CD14-positive monocyte (primary cell): ENCODE data around the gene CEP131. TPM values are rescaled to one million over a fixed set of nuclear protein-coding genes. Genes with fewer than 3 reads are reported as not detected.

Experiments
- DNase-seq, 3 donors: peaks; one replicate each; pipeline ENCODE4 v3.0.0-alpha.2; 2011 to 2022
- H2AFZ ChIP-seq: 2 replicates; pipeline ENCODE4 v1.6.0; 2012; ENCODE audit warnings: mild to moderate bottlenecking, low read depth, low read length, inconsistent platforms; ENCODE audit not compliant: insufficient read depth, poor library complexity, severe bottlenecking
- H3K27ac ChIP-seq, 2 donors: 1 replicate in 1 of 2; 2 replicates in 1 of 2; pipeline ENCODE4 v1.5.1; 2012 to 2013; ENCODE audit warnings: low read length in 2 of 2, control low read depth in 1 of 2, inconsistent platforms in 1 of 2, low read depth in 1 of 2, mild to moderate bottlenecking in 1 of 2
- H3K27me3 ChIP-seq, 2 donors: one replicate each; pipeline versions ENCODE4 v1.6.0 to v1.6.1; 2011 to 2013; ENCODE audit warnings: low read length in 2 of 2; ENCODE audit not compliant: control insufficient read depth in 2 of 2, insufficient read depth in 2 of 2
- H3K36me3 ChIP-seq, 2 donors: replicated peaks in 1 of 2; 1 replicate in 1 of 2; 2 replicates in 1 of 2; pipeline versions ENCODE4 v1.5.1 to v1.6.1; 2012 to 2013; ENCODE audit warnings: low read length in 2 of 2, control low read depth in 1 of 2, inconsistent platforms in 1 of 2, mild to moderate bottlenecking in 1 of 2; ENCODE audit not compliant: insufficient read depth in 2 of 2, control insufficient read depth in 1 of 2
- H3K4me1 ChIP-seq, 2 donors: 1 replicate in 1 of 2; 2 replicates in 1 of 2; pipeline versions ENCODE4 v1.5.1 to v1.6.1; 2012 to 2013; ENCODE audit warnings: low read length in 2 of 2, control low read depth in 1 of 2, inconsistent platforms in 1 of 2, mild to moderate bottlenecking in 1 of 2, moderate library complexity in 1 of 2; ENCODE audit not compliant: insufficient read depth in 2 of 2, control insufficient read depth in 1 of 2
- H3K4me2 ChIP-seq: replicated peaks from 2 replicates; pipeline ENCODE3; 2012; ENCODE audit warnings: low read length, moderate library complexity, mild to moderate bottlenecking; ENCODE audit not compliant: poor library complexity, severe bottlenecking; ENCODE audit errors: extremely low read depth
- H3K4me3 ChIP-seq, 3 experiments: fragments of 200-600 bp in 1 of 3; sonication (generic) in 1 of 3; replicated peaks in 1 of 3; 1 replicate in 2 of 3; 2 replicates in 1 of 3; pipeline ENCODE4 v1.5.1; 2011 to 2013; ENCODE audit warnings: low read length in 3 of 3, mild to moderate bottlenecking in 3 of 3, control low read depth in 2 of 3, low read depth in 2 of 3, inconsistent platforms in 1 of 3, moderate library complexity in 1 of 3
- H3K79me2 ChIP-seq: 2 replicates; pipeline ENCODE4 v1.6.0; 2012; ENCODE audit warnings: mild to moderate bottlenecking, control low read depth, inconsistent platforms, low read length, moderate library complexity; ENCODE audit not compliant: insufficient read depth
- H3K9ac ChIP-seq: 2 replicates; pipeline ENCODE4 v1.6.0; 2017; ENCODE audit warnings: low read length, mild to moderate bottlenecking; ENCODE audit not compliant: insufficient read depth, poor library complexity, severe bottlenecking
- H3K9me3 ChIP-seq, 2 donors: replicated peaks in 1 of 2; 1 replicate in 1 of 2; 2 replicates in 1 of 2; pipeline versions ENCODE4 v1.5.1 to v1.6.1; 2012 to 2013; ENCODE audit warnings: low read length in 2 of 2, control low read depth in 1 of 2; ENCODE audit not compliant: control insufficient read depth in 1 of 2, insufficient read depth in 1 of 2
- H4K20me1 ChIP-seq: 2 replicates; pipeline ENCODE4 v1.6.0; 2012; ENCODE audit warnings: mild to moderate bottlenecking, low read length, control low read depth, moderate library complexity; ENCODE audit not compliant: insufficient read depth
- H3K27ac Mint-ChIP-seq, 7 donors: one replicate each; pipeline ENCODE4 v1.8.0; 2020; ENCODE audit warnings: mild to moderate bottlenecking in 7 of 7, mixed read lengths in 7 of 7, moderate library complexity in 6 of 7, inconsistent platforms in 2 of 7
- H3K27me3 Mint-ChIP-seq, 3 donors: one replicate each; pipeline ENCODE4 v1.8.0; 2021 to 2022; ENCODE audit warnings: low read depth in 3 of 3, mild to moderate bottlenecking in 3 of 3, mixed read lengths in 3 of 3, moderate library complexity in 3 of 3, inconsistent platforms in 1 of 3
- H3K36me3 Mint-ChIP-seq, 2 donors: one replicate each; pipeline ENCODE4 v1.8.0; 2020; ENCODE audit warnings: mixed read lengths in 2 of 2, inconsistent platforms in 1 of 2, mild to moderate bottlenecking in 1 of 2
- H3K4me1 Mint-ChIP-seq: one replicate; pipeline ENCODE4 v1.8.0; 2020; ENCODE audit warnings: mild to moderate bottlenecking, mixed read lengths
- H3K4me3 Mint-ChIP-seq, 2 donors: one replicate each; pipeline ENCODE4 v1.8.0; 2020; ENCODE audit warnings: mild to moderate bottlenecking in 2 of 2, mixed read lengths in 2 of 2, moderate library complexity in 1 of 2
- H3K9me3 Mint-ChIP-seq, 7 donors: one replicate each; pipeline ENCODE4 v1.8.0; 2020 to 2022; ENCODE audit warnings: mixed read lengths in 7 of 7, mild to moderate bottlenecking in 6 of 7, moderate library complexity in 6 of 7, inconsistent platforms in 2 of 7
- WGBS: methylation state at CpG from one replicate; pipeline ENCODE4 v1.1.5; 2013; ENCODE audit warnings: missing lambda C conversion rate; ENCODE audit not compliant: insufficient coverage; 5-methylcytosine and 5-hydroxymethylcytosine counted together
- intact Hi-C, 2 donors: fragments of 100-400 bp; cut with micrococcal nuclease; formaldehyde crosslinking; loops; one replicate each; pipeline versions ENCODE4 v1.15.0 to v1.15.1; 2023
- polyA plus RNA-seq, 3 donors: library from polyadenylated mRNA; depleted of rRNA in 1 of 3; unstranded in 2 of 3; stranded (reverse) in 1 of 3; fragments of 300-500 nt in 2 of 3; fragments of >200 nt in 1 of 3; fragmentation: Illumina TruSeq in 2 of 3; gene quantifications; 1 replicate in 2 of 3; 2 replicates in 1 of 3; pipeline ENCODE4 v1.2.3, GENCODE V29; 2012 to 2021
- TF ChIP-seq, protein P1 (sequence below): fragments of 200-600 bp; IDR thresholded peaks from one replicate; pipeline ENCODE4 v1.8.0; 2022; ENCODE audit warnings: antibody characterized with exemption, mild to moderate bottlenecking

CEP131 gene
- polyA plus RNA-seq, 3 donors, result 0.69 to 9.7 (median 1.0) TPM

DNA sequence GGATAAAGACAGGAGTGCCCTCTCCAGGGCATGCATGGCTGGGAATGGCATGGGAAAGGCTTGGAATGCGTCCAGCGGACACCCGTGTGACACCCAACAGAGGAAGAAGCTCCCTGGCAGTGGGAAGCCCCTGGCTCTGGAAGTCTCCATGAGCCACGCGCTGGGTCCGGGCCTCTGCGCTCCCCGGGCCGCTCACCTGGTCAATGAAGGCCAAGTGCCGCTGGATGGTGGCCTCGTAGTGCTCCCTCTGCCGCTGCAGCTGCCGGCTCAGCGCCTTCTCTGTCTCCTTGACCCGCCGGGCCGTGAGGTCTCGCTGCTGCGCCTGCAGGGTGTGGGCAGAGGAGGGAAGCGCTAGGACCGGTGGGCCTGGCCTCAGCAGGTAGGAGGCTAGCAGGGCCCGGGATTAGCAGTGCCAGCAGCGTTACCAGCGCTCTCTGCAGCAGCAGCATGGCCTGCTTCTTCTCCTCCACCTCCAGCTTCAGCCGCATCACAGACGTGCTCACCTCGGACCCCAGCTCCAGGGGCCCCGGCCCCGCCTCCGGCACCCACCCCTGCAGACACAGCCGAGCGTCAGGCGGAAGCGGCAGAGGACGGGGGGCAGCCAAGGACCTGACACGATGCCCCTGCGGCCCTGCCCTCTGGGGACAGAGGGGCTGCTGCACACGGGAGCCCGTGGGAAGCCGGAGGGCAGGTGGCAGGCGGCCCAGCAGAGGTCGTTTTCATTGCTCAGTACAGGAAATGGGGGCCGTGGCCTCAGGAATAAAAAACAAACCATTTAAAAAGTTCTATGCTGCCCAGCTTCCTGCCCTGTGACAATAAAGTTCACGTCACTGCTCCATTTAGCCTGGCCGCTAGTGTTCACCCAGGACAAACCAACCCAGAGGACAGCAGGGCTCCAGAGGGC lies 26.0 kb downstream of the CEP131 start:
- Histone ChIP-seq H4K20me1 (no peaks in the 10 kb centered on the region), H3K36me3 (peaks cover 4 to 18% of the 10 kb centered on the region in 2 donors), H3K4me3 (no peak overlapping the region), H2AFZ (no peak overlapping the region), H3K4me1 (peaks cover 2 to 4% of the 10 kb centered on the region in 2 donors), H3K27me3 (no peaks in the 10 kb centered on the region), H3K9me3 (no peaks in the 10 kb centered on the region), H3K27ac (no peak overlapping the region), H3K79me2 (no peaks in the 10 kb centered on the region), H3K4me2 (no peak overlapping the region), H3K9ac (no peak overlapping the region)
- Mint-ChIP-seq H3K27ac (no peak overlapping the region), H3K4me3 (no peak overlapping the region), H3K4me1 (peaks cover 2% of the 10 kb centered on the region), H3K27me3 (no peaks in the 10 kb centered on the region), H3K36me3 (peaks cover 10 to 29% of the 10 kb centered on the region in 2 donors), H3K9me3 (no peaks in the 10 kb centered on the region)
- WGBS, result 91% methylated on average over 39 of the region's 45 CpGs
- TF ChIP-seq, protein P1, sequence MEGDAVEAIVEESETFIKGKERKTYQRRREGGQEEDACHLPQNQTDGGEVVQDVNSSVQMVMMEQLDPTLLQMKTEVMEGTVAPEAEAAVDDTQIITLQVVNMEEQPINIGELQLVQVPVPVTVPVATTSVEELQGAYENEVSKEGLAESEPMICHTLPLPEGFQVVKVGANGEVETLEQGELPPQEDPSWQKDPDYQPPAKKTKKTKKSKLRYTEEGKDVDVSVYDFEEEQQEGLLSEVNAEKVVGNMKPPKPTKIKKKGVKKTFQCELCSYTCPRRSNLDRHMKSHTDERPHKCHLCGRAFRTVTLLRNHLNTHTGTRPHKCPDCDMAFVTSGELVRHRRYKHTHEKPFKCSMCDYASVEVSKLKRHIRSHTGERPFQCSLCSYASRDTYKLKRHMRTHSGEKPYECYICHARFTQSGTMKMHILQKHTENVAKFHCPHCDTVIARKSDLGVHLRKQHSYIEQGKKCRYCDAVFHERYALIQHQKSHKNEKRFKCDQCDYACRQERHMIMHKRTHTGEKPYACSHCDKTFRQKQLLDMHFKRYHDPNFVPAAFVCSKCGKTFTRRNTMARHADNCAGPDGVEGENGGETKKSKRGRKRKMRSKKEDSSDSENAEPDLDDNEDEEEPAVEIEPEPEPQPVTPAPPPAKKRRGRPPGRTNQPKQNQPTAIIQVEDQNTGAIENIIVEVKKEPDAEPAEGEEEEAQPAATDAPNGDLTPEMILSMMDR, result no peak
- no peak for DNase-seq
- intact Hi-C loops, result no loop called here

DNA sequence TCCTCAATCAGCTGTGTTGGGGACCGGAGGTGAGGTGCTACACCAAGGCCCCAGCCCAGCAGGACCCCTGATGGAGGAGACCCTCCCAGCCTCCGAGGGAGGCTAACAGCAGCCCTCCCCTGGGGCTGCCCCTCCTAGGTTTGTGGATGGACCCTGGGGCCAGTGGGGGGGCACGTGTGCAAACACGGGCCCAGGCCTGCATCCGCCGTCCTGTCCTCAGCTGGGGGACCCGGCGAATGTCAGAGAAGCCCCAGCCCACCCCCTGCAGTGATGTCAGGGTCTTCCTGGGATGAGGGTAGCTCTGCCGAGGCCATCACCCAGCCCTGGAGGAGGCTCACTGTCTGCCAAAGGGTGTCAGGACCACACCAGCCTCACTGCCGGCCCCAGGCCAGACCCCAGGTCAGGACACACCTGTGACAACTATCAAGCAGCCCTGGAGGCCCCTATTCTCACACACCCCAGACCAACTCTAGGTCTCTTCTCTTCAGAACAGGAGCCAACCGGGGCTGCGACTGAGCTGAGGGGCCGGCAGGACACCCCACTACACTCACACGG lies 26.7 kb downstream of the CEP131 start:
- no peak overlapping the region for H3K4me3 ChIP-seq
- H3K4me1 Mint-ChIP-seq, result peaks cover 2% of the 10 kb centered on the region
- H2AFZ ChIP-seq, result no peak overlapping the region
- H3K9me3 Mint-ChIP-seq, result no peaks in the 10 kb centered on the region
- H3K9ac ChIP-seq, result no peak overlapping the region
- intact Hi-C loops, result no loop called here
- peaks cover 4 to 18% of the 10 kb centered on the region in 2 donors for H3K36me3 ChIP-seq
- H3K4me3 Mint-ChIP-seq, result no peak overlapping the region
- H3K27ac ChIP-seq, result no peak overlapping the region
- H3K27ac Mint-ChIP-seq, result no peak overlapping the region
- peaks cover 2 to 4% of the 10 kb centered on the region in 2 donors for H3K4me1 ChIP-seq
- H3K36me3 Mint-ChIP-seq, result peaks cover 8 to 31% of the 10 kb centered on the region in 2 donors
- H3K4me2 ChIP-seq, result no peak overlapping the region
- no peaks in the 10 kb centered on the region for H3K9me3 ChIP-seq
- DNase-seq, result no peak
- no peaks in the 10 kb centered on the region for H3K27me3 ChIP-seq
- H3K27me3 Mint-ChIP-seq, result no peaks in the 10 kb centered on the region
- TF ChIP-seq, protein P1, result no peak
- 93% methylated on average over 8 of the region's 14 CpGs for WGBS
- H4K20me1 ChIP-seq, result no peaks in the 10 kb centered on the region
- no peaks in the 10 kb centered on the region for H3K79me2 ChIP-seq
